Measurements from ENCODE around the gene FBXO30.

Gene FBXO30

GRCh38 chr6:145819994-145820393 lies 5.4 kb upstream of the FBXO30 start:
- DNase-seq (ENCODE audit: low read depth): no peak

DNA sequence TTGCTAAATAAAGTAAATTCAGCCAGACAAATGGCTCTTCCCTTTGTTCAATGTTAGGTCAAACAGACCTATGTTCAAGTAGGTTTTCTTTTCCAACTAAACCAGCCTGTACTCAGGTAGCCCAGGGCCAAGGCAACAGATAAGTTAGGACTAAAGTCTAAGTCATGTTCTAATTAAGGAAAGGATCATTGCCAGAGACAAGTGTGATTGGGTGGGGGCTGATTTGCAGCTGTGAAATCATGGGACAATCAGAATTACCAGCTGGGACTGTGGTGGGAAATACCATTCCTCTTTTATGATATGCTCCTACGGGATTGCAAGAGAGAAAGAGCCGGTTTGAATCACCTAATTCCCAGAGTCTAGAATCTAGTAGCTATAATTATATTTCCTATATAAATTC lies 4.2 kb upstream of the FBXO30 start:
- no peak for DNase-seq (ENCODE audit: low read depth)

DNA sequence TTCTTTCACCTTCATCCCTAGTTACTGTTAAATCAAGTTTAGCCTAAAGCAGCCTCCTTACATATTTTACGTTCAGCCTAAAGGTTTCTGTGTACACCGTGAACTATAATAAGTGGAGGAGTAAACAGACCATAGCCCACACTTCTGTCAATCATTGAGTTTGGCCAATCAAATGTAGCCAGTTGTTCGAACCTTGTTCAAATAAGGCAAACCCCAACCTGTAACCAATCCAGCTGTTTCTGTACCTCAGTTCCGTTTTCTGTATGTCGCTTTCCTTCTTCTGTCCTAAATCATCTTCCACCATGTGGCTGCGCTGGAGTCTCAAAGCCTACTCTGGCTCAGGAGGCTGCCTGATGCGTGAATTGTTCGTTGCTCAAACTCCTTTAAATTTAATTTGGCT lies 1.8 kb upstream of the FBXO30 start:
- DNase-seq (ENCODE audit: low read depth): no peak

DNA sequence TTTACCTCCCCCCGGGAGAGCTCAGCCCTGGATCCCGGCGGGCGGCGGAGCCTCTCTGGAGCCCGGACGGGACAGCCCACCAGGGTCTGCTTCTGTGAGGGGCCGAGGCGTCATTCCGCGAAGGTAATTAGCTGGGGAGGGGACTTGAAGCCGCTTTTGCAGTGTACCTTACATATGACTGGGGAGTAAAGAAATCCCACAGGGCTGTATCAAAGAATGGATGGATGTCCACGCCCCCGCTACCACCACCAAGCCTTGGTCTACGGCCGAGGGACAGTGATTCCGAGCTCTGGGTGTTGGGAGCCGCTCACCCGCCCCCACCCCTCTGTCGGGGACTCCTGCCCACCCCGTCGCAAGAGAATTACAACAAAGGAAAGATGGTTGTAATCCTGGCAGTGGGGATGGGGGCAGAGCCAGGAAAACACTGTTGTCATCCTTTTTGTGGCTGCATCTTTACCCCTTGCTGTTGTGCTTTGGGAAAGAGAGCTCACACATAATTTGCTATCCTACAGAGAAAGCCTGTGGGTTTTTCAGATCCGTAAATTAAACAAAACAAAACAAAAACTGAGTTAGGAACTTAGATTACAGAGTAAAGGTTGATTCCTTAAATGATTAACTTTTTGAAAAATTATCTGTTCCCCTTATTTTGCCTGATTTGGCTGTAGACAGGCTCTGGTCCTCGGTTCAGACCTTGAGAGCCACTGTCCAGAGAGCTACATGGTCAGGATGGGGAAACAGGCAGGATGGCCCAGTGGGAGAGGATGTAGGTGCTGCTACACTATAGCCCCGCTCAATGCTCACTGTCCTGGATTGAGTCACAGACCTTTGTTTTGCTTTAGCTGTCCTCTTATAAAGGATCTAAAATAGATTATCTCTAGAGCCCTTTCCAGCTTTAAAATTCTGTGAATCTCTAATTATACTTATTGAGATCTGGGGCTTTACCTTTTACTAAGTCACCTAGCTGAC lies 997 bp upstream of the FBXO30 start:
- no peak for DNase-seq (ENCODE audit: low read depth)

GRCh38 chr6:145814035-145814500 lies 527 bp downstream of the FBXO30 start:
- DNase-seq (ENCODE audit: low read depth): no peak

GRCh38 chr6:145813285-145814034 lies 1.1 kb downstream of the FBXO30 start:
- DNase-seq (ENCODE audit: low read depth): no peak

DNA sequence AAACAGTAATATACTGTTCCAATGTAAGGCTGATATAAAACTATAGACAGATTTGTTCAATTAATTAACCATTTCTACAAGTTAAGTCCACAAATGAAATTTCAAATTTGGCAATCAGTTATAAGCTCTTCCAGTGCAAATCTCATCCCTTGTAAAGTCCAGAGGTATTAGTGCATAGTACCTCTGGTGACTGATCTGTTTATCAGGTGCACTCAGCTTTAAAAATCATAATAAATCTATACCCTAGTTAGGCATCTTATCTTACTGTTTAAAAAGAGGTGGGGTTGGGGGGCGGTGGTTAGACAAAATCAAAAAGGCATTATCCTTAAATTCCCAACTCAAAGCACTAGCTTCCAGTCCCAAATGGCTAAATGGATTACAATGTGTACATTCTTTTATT lies 2.9 kb downstream of the FBXO30 start:
- DNase-seq (ENCODE audit: low read depth): no peak

DNA sequence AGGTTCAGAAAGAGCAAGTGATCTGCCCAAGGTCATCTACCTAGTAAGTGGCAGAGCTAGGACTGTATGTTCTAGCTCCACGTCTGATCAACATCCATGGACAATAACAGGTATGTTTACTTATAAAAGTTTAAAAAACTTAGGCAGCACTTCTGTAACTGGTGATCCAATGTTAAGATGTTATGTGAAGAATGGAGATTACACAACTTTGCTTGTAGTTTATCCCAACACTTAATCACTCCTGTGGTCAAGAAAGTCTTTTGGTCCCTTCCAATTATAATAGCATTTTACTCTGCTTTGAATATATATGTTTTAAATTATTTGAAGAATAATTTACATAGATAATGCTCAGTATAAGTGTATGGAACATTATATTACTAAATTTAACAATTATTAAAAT lies 4.8 kb downstream of the FBXO30 start:
- no peak for DNase-seq (ENCODE audit: low read depth)

DNA sequence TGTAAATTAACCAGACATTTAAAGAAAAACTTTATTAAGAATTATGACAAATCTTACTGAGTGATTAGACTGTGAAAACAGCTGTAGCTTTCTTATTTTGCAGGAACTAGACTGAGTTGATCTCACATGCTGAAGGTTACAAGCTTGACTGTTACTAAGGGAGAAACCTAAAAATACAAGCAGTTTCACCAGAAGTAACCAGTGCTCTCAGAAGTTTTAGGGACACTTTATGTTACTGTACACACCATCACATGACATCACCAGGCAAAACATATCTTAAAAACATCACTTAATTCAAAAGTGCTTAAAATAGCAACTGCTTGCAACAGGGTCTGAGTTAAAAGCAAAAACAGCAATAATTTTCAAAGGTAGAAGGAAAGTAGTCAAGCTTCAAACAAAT lies 5.4 kb downstream of the FBXO30 start:
- DNase-seq (ENCODE audit: low read depth): no peak

DNA sequence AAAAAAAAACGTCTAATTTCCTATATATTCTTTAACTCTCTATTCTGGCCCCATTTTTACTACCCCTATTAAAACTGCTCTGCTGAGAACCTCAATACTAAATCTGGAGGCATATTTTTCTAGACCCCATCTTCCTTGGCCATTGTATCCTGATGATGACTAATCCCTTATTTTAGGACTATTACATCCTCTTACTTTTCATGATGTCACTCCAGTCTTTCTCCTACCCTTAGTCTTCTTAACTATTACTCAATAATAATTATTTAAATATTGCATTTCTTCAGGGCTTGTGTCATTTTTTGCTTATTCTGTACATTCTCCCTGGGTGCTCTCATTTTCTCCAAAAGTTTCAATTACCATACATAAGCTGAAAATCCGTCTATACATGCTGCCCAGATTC lies 6.4 kb downstream of the FBXO30 start:
- no peak for DNase-seq (ENCODE audit: low read depth)

GRCh38 chr6:145802141-145802540 lies 12.5 kb downstream of the FBXO30 start:
- DNase-seq (ENCODE audit: low read depth): no peak

- DNase-seq (ENCODE audit: low read depth): no peak
Observed at GRCh38 chr6:145801021-145801420, 13.6 kb downstream of the FBXO30 start.

- no peak for DNase-seq (ENCODE audit: low read depth)
Observed at GRCh38 chr6:145798530-145798929, 16.1 kb downstream of the FBXO30 start.

DNA sequence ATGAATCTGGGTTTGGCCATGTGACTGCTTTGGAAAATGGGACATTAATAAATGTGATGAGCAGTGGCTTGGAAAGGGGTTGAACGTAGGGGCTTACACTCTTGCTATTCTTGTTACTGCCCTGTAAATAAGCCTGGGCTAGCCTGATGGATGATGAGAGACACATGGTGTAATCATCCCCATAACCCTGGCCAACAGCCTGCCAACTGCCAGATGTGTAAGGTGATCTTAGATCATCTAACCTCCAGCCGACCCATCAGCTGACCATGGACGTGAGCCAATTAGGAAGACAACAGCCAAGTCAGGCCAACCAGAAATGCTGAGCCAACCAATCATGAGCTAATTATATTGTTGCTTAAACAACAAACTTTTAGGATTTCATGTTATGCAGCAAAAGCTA lies 25.2 kb downstream of the FBXO30 start:
- no peak for DNase-seq (ENCODE audit: low read depth)

DNA sequence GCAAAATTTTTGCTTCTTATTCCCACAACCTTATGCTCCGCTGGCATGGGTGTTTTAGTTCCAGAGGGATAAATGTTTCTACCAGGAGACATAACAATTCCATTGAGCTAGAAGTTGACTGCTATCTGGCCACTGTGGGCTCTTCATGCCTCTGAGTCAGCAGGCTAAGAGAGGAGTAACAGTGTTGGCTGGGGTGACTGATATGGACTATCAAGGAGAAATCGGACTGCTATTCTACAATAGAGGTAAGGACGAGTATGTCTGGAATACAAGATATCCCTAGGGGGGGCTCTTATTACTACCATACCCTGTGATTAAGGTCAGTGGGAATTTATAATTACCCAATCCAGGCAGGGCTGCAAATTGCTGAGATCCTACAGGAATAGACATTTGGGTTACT lies 26.9 kb downstream of the FBXO30 start:
- DNase-seq (ENCODE audit: low read depth): no peak

DNA sequence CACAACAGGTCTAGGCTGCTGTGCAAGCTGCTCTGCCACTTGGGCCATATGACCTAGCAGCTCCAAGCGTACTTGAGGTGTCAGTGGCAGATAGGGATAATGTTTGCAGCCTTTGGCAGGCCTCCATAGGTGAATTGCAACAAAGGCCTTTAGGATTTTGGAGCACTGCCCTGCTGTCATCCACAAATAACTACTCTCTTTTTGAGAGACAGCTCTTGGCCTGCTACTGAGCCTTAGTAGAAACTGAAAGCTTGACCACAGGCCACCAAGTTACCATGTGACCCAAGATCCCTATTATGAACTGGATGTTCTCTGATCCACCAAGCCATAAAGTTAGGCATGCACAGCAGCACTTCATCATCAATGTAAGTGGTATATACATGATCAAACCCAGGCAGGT lies 29.9 kb downstream of the FBXO30 start:
- no peak for DNase-seq (ENCODE audit: low read depth)

- no peak for DNase-seq (ENCODE audit: low read depth)
Observed at GRCh38 chr6:145783796-145784195, 30.8 kb downstream of the FBXO30 start.

DNA sequence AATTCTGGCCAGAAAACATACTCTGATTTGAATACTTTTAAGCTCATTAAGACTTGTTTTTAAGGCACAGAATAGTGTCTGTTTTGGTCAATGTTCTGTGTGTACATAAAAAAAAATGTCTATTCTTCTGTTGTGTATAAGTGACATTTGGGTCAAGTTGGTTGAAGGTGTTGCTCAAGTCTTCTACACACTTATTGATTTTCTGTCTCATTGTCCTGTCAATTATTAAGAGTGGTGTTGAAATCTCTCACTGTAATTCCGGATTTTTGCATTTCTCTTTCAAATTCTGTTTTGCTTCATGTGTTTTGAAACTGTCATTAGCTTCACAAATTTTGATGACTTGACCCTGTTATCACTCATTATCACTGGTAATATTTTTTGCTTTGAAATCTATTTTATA lies 41.7 kb downstream of the FBXO30 start:
- DNase-seq (ENCODE audit: low read depth): no peak

DNA sequence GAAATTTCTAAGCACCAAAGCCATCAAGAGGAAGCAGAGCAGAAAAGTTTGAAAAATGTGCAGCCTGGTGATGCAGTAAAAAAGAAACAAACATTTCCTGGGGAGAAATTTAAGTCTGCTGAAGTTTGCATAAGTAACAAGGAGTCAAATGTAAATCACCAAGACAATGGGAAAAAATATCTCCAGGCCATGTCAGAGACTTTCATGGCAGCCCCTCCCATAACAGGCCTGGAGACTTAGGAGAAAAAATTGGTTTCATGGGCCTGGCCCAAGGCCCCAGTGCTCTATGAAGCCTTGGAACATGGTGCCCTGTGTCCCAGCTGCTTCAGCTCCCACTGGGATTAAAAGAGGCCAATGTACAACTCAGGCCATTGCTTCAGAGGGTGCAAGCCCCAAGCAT lies 49.1 kb downstream of the FBXO30 start:
- DNase-seq (ENCODE audit: low read depth): no peak

GRCh38 chr6:145763742-145764141 lies 50.9 kb downstream of the FBXO30 start:
- DNase-seq (ENCODE audit: low read depth): no peak

- DNase-seq (ENCODE audit: low read depth): no peak
Observed at GRCh38 chr6:145761584-145761983, 53.0 kb downstream of the FBXO30 start.

DNA sequence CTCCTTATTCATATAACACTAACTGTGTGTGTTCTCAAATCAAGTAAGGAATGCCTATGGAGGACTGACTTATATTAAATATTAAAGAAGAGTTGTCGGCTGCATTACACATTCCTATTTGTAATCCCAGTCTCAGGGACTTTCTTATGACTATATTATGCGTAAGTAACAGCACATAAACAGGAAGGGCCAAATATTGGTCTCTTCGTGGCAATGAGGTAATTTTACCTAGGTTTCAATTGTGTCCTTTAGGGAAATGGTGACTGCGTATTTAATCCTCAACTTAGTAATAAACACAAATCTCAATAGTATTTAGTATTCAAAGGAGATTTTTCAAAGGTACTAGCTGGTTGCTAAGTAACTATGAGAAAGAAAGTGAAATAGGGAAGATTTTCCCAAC lies 56.5 kb downstream of the FBXO30 start:
- no peak for DNase-seq (ENCODE audit: low read depth)

DNA sequence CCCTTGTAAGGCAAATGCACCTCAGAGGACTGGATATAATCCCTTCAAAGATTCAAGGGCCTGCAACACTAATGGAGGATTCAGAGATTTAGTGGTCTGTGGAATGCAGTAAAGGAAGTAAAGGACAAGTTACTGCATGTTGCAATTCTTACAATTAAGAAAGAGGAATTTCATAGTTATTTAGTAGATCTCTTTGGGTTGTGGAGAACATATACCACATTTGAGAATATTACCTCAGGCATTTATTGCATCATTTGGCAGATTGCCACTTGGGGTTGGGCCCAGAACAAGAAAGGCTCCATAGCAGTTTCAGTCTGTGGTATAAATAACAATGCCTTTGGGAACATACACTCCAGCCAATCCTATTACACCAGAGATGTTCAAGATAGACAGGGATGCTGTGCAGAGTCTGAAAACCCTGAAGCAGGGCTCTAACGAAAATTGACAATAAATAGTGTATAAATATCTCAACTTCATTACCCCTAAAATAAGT lies 58.4 kb downstream of the FBXO30 start:
- DNase-seq (ENCODE audit: low read depth): peak; percentile 87

Data from GM04503 (cell line).